SJSA1 (cell line): ENCODE results near the gene GRM1. TPM values are rescaled to one million over a fixed set of nuclear protein-coding genes. Genes with fewer than 3 reads are reported as not detected.
"Not testable (repeated sequence)": the region's sequence is repeated elsewhere in the genome, so short reads cannot be mapped to it uniquely, and the experiment has no call there.

Experiments used
- DNase-seq, 2 experiments: peaks; one replicate each; pipeline ENCODE4 v3.0.0-alpha.2; 2015 to 2020; ENCODE audit warnings: low spot score in 2 of 2, low read depth in 1 of 2
- H3K27ac ChIP-seq: fragments of 250-450 bp; sonication (Bioruptor Pico); 2 replicates; pipeline ENCODE4 v1.5.1; 2020; ENCODE audit warnings: mild to moderate bottlenecking, moderate library complexity
- H3K27me3 ChIP-seq: fragments of 250-450 bp; sonication (Bioruptor Pico); replicated peaks from 2 replicates; pipeline ENCODE4 v1.5.1; 2020; ENCODE audit warnings: mild to moderate bottlenecking, moderate library complexity
- H3K36me3 ChIP-seq: fragments of 250-450 bp; sonication (Bioruptor Pico); 2 replicates; pipeline ENCODE4 v1.5.1; 2020; ENCODE audit warnings: mild to moderate bottlenecking
- H3K4me1 ChIP-seq: fragments of 250-450 bp; sonication (Bioruptor Pico); replicated peaks from 2 replicates; pipeline ENCODE4 v1.6.1; 2021; ENCODE audit warnings: mild to moderate bottlenecking
- H3K4me3 ChIP-seq: fragments of 250-450 bp; sonication (Bioruptor Pico); 2 replicates; pipeline ENCODE4 v1.5.1; 2020; ENCODE audit warnings: mild to moderate bottlenecking
- H3K9me3 ChIP-seq: fragments of 250-450 bp; sonication (Bioruptor Pico); replicated peaks from 2 replicates; pipeline ENCODE4 v1.5.1; 2020; ENCODE audit warnings: mild to moderate bottlenecking
- total RNA-seq: library from RNA; depleted of rRNA; stranded (reverse); fragments of >200 nt; shearing (Covaris generic); gene quantifications from 2 replicates; pipeline ENCODE4 v1.2.3, GENCODE V29; 2014

Gene GRM1
- total RNA-seq, 1 experiment from 2014 or later, result not detected

DNA sequence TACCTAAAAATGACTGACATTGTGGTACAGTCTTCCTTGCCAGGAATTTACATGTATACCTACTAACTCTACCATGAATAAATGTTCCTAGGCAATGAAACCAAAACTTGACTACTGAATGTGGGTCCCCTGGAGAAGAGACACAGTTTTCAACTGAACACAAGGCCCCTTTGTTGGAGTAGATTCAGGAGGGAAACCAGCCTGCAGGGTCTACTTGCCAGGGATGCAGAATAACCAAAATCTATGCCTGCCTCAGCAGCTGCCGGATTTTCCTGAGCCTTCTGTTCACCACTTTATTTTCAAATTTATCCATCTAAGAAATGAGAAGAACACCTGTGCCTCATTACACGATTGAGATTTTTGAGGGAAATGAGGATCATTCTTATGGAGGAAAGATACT lies 211.9 kb downstream of the GRM1 start:
- no peaks in the 10 kb centered on the region for H3K4me1 ChIP-seq
- no peak for DNase-seq
- no peak overlapping the region for H3K27ac ChIP-seq
- H3K27me3 ChIP-seq, result no peaks in the 10 kb centered on the region
- no peaks in the 10 kb centered on the region for H3K9me3 ChIP-seq
- H3K36me3 ChIP-seq, result no peaks in the 10 kb centered on the region
- H3K4me3 ChIP-seq, result no peak overlapping the region

DNA sequence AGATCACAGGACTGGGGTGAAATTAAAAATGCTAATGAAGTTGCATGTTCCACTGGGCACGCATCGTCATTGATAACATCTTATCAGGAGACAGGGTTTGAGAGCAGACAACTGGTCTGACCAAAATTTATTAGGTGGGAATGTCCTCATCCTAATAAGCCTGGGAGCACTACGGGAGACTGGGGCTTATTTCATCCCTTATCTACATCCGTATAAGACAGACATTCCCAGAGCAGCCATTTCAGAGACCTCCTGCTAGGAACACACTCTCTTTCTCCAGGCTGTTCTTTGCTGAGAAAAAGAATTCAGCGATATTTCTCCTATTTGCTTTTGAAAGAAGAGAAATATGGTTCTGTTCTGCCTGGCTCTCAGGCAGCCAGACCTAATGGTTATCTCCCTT lies 214.8 kb downstream of the GRM1 start:
- H3K9me3 ChIP-seq, result not testable (repeated sequence)

DNA sequence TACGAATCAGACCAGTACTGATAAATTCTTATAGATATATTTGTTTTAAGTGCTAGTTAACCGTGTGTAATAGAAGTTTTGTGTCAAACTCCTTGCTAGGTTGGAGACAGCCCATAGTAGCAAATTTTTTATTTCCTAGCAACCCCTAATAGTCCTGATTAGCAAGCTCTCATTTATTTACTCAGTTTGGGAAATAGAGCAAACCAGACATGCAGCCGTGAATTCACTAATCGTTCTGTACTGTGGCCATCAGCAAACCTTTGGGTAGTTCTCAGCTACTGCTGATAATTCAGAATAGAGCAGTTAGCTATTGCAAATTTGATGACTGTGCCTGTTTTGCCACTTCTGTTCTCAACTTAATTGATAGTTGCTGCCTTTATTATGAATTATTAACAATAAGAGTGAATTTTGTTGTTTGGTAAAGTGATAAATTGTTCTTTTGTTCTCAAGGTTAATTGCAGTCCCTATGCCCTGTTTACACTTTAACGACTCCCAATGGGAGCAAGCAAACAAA lies 215.8 kb downstream of the GRM1 start:
- DNase-seq, result no peak
- Histone ChIP-seq H3K4me3 (no peak overlapping the region), H3K36me3 (no peaks in the 10 kb centered on the region)

More for the DNA sequence above, 214.8 kb downstream of the GRM1 start:
- H3K27ac ChIP-seq, DNase-seq, H3K4me1 ChIP-seq, H3K4me3 ChIP-seq, H3K27me3 ChIP-seq, H3K36me3 ChIP-seq: not testable (repeated sequence)

DNA sequence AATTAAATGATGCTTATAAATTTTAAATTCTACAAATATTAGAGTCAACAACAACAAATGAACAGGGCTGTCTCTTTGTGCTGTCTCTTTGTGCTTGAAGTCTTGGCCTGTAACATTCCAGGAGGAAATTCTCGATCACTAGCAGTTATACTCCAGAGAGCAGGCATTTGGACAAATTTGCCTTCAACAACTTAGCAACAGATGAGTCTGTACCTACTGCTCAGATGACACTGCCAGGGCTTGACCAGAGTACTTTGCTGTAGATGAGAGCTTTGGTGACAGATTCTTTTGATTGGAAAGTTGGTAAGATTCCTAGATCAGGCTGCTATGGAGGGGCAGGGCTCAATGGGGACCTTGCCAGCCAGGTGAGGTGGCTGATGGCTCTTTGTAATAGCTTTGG lies 217.2 kb downstream of the GRM1 start:
- H3K27ac ChIP-seq, result no peak overlapping the region
- no peaks in the 10 kb centered on the region for H3K27me3 ChIP-seq
- H3K4me1 ChIP-seq, result no peaks in the 10 kb centered on the region
- H3K36me3 ChIP-seq, result no peaks in the 10 kb centered on the region
- H3K9me3 ChIP-seq, result no peaks in the 10 kb centered on the region
- no peak overlapping the region for H3K4me3 ChIP-seq
- no peak for DNase-seq

More for the DNA sequence above, 215.8 kb downstream of the GRM1 start:
- no peak overlapping the region for H3K27ac ChIP-seq
- H3K27me3 ChIP-seq, result no peaks in the 10 kb centered on the region
- no peaks in the 10 kb centered on the region for H3K9me3 ChIP-seq
- no peaks in the 10 kb centered on the region for H3K4me1 ChIP-seq

DNA sequence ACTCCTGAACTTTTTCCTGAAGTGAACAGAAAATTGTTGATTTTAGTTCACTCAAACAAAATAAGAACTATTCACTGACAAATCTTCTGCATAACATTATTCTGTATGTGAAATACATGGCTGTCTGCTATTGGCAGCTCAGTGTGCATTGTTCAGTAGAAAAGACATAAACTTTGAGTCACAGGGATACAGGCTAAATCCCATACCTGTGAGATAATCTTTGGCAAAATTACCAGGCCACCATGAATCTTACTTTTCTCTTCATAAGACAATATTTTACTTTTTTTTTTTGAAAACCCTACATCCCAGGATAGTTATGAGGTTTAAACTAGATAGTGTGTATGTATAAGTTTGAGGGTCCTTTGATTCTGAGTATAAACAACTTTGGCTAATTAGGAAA lies 224.8 kb downstream of the GRM1 start:
- no peak overlapping the region for H3K4me3 ChIP-seq
- no peak for DNase-seq

DNA sequence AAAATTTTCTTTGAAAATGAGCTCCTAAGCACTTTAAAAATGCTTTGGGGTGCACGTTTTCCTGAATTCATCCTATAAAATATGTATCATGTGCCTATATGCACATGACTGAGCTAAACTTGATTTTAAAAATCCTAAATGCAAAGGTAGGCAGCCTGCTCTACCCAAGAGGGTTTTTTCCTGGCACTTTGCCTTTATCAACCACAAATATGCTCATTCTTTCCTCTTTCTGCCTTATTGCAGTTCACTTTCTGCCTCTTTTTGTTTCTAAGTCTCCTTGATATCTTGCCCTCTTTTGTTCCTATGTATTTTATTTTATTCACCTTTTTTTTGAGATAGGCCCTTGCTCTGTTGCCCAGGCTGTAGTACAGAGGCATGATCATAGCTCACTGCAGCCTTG lies 229.3 kb downstream of the GRM1 start:
- H3K27ac ChIP-seq, result no peak overlapping the region
- no peaks in the 10 kb centered on the region for H3K27me3 ChIP-seq
- H3K36me3 ChIP-seq, result no peaks in the 10 kb centered on the region
- H3K9me3 ChIP-seq, result no peaks in the 10 kb centered on the region
- H3K4me1 ChIP-seq, result no peaks in the 10 kb centered on the region
- DNase-seq, result no peak
- H3K4me3 ChIP-seq, result no peak overlapping the region

More for the DNA sequence above, 224.8 kb downstream of the GRM1 start:
- Histone ChIP-seq H3K36me3 (no peaks in the 10 kb centered on the region), H3K27ac (no peak overlapping the region), H3K4me1 (no peaks in the 10 kb centered on the region), H3K9me3 (no peaks in the 10 kb centered on the region), H3K27me3 (no peaks in the 10 kb centered on the region)

DNA sequence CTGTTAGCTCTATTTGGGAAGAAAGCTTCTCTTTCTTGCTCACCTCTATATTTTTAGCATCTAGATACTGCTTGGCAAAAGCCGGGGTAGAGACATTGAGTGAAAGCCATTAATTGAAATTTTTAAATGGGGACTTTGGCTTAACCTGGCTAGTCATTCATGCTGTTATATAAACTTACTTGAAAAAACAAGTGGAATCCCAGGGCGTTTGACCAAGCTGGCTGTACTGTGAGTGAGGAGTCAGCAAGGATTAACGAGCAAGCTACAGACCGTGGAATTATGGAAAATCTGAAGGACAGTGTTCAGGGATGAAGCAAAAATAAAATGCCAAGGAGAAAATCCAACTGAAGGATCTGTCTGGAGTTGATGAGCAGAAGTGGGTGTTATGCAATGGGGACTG lies 232.0 kb downstream of the GRM1 start:
- Histone ChIP-seq H3K9me3 (no peaks in the 10 kb centered on the region), H3K27me3 (no peaks in the 10 kb centered on the region), H3K4me3 (no peak overlapping the region), H3K27ac (no peak overlapping the region), H3K4me1 (no peaks in the 10 kb centered on the region), H3K36me3 (no peaks in the 10 kb centered on the region)
- DNase-seq, result no peak

DNA sequence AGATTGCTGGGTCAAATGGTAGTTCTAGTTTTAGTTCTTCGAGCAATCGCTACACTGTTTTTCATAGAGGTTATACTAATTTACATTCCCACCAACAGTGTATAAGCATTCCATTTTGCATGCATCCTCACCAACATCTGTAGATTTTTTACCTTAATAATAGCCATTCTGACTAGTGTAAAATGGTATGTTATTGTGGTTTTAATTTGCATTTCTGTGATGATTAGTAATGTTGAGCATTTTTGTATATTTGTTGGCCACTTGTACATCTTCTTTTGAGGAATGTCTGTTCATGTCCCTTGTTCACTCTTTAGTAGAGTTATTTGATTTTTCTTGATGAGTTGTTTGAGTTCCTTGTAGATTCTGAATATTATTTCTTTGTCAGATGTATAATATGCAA lies 236.2 kb downstream of the GRM1 start:
- Histone ChIP-seq H3K4me3 (no peak overlapping the region), H3K27me3 (no peaks in the 10 kb centered on the region), H3K27ac (no peak overlapping the region), H3K9me3 (no peaks in the 10 kb centered on the region), H3K36me3 (no peaks in the 10 kb centered on the region), H3K4me1 (no peaks in the 10 kb centered on the region)
- no peak for DNase-seq

DNA sequence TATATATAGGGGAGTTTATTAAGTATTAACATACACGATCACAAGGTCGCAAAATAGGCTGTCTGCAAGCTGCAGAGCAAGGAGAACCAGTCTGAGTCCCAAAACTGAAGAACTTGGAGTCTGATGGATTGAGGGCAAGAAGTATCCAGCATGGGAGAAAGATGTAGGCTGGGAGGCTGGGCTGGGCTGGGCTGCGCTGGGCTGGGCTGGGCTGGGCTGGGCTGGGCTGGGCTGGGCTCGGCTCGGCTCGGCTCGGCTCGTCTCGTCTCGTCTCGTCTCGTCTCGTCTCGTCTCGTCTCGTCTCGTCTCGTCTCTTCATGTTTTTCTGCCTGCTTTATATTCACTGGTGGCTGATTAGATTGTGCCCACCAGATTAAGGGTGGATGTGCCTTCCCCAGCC lies 238.6 kb downstream of the GRM1 start:
- no peaks in the 10 kb centered on the region for H3K27me3 ChIP-seq
- no peaks in the 10 kb centered on the region for H3K9me3 ChIP-seq
- DNase-seq, result no peak
- H3K27ac ChIP-seq, result no peak overlapping the region
- no peaks in the 10 kb centered on the region for H3K4me1 ChIP-seq
- no peak overlapping the region for H3K4me3 ChIP-seq
- H3K36me3 ChIP-seq, result no peaks in the 10 kb centered on the region

DNA sequence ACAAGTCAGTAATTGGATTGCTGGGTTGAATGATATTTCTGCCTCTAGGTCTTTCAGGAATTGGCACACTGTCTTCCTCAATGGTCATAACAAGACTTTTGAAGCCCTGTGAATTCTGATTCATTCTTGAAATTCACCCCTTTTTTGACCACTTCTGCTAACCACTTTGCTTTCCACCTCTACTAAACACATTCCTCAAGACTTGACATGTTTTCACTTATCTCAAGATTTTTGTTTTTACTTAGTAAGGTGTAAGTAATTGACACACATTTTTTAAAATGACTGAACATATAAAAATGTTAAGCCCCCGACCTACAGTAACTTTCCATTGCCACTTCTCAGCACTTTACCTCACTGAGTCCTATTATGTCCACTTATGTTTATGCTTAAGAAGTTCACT lies 239.1 kb downstream of the GRM1 start:
- H3K4me1 ChIP-seq, result no peaks in the 10 kb centered on the region
- H3K27me3 ChIP-seq, result no peaks in the 10 kb centered on the region
- H3K27ac ChIP-seq, result no peak overlapping the region
- no peaks in the 10 kb centered on the region for H3K36me3 ChIP-seq
- H3K4me3 ChIP-seq, result no peak overlapping the region
- no peak for DNase-seq
- H3K9me3 ChIP-seq, result no peaks in the 10 kb centered on the region

DNA sequence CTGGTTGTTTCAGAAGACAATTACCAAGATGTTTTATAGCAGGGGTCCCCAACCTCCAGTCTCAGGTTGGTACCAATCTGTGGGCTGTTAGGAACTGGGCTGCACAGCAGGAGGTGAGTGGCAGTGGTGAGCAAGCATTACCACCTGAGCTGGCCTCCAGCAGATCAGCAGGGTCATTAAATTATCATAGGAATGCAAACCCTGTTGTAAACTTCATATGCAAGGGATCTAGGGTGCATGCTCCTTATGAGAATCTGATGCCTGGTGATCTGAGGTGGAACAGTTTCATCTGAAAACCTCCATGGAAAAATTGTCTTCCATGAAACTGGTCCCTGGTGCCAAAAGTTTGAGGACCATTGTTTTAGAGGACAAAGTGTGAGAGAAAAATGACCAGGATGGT lies 240.6 kb downstream of the GRM1 start:
- Histone ChIP-seq H3K27me3 (no peaks in the 10 kb centered on the region), H3K9me3 (no peaks in the 10 kb centered on the region), H3K4me3 (no peak overlapping the region), H3K4me1 (no peaks in the 10 kb centered on the region), H3K36me3 (no peaks in the 10 kb centered on the region), H3K27ac (no peak overlapping the region)
- DNase-seq, result no peak

DNA sequence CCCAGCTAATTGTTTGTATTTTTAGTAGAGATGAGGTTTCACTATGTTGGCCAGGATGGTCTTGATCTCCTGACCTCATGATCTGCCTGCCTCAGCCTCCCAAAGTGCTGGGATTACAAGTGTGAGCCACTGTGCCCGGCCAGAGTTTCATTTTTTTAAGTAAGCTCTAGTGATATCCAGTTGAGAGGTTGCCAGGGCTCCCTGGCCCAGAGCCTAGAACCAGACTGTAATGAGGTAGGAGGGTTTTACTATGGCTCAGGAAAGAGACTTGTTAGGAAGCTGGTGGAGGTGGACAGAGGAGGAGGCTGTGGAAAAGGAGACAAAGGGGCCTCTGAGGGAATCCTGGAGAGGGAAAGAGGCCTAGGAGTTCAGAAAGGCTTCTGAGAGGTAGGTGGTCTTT lies 242.3 kb downstream of the GRM1 start:
- DNase-seq, H3K36me3 ChIP-seq, H3K27ac ChIP-seq, H3K27me3 ChIP-seq, H3K9me3 ChIP-seq, H3K4me3 ChIP-seq, H3K4me1 ChIP-seq: not testable (repeated sequence)

DNA sequence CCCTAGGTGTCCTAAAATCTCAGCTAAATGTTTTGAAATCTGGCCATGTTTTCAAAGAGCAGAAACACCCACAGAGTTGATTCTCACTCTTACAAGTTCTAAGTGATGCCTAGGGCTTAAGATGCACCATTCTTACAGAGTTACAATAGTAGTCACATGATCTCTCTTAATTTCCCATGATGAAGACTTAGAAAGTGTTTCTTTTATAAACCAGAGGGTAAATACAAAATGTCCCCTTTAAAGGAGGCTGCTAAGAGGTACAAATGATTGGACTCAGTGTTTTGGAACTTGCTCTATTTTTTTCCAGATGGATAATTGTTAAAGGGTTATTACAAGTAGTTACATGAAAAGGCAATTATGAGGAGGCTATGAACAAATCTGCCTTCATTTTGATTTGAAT lies 244.6 kb downstream of the GRM1 start:
- Histone ChIP-seq H3K4me3 (no peak overlapping the region), H3K9me3 (no peaks in the 10 kb centered on the region), H3K36me3 (no peaks in the 10 kb centered on the region), H3K27ac (no peak overlapping the region), H3K4me1 (no peaks in the 10 kb centered on the region), H3K27me3 (no peaks in the 10 kb centered on the region)
- no peak for DNase-seq

DNA sequence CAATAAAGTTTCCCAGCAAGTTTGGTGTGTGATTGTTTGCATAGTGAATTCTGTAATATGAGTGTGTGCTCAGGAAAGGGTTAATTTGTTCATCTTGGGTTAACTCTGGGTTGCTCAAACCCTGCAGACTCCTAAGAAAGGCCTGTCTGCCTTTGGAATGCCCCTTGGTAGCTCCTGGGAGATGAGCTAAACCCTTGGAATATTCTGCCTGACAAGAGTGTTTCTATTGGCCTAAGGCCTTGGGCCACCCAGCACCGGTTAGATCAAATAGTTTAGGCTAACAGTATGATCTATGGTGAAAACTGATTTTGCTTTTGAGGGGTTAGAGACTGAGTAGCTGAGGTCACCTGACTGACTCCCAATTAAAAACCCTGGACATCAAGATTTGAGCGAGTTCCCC lies 248.3 kb downstream of the GRM1 start:
- Histone ChIP-seq H3K36me3 (no peaks in the 10 kb centered on the region), H3K4me3 (no peak overlapping the region), H3K4me1 (no peaks in the 10 kb centered on the region), H3K27me3 (0 out of 2 replicates have a peak, but pooled peaks cover 5% of the 10 kb centered on the region), H3K9me3 (no peaks in the 10 kb centered on the region), H3K27ac (no peak overlapping the region)
- DNase-seq, result no peak

DNA sequence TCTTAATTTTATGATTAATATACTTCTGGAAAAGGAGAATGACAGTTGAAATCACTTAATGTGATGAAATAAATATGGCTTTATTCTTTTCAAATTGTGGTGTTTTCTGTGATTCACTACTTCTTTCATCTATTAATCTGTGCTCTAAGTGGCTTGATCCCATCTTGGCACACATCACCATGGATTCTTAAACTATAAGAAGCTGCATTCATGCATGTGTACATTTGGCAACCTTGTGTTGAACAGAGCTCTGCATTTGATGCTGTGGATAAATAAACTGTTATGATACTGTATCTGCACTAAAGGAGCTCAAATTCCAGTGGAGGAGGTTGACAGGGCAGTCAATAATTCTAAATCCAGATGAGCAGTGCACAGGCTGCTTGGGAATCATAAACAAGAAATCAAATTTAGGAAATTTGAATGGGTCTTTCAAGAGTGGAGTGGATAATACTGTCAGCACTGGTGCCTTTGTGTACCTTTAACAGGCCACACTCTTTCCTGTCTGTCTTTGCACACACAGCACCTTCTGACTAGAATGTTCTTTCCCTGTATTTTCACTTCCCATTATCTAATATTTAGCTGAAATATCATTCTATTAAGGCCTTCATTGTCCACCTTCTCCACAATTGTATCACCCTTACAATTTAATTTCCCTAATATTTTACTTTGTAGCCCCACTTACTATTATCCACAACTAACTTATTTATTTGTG lies 252.9 kb downstream of the GRM1 start:
- no peak for DNase-seq
- no peak overlapping the region for H3K4me3 ChIP-seq
- no peaks in the 10 kb centered on the region for H3K9me3 ChIP-seq
- H3K27ac ChIP-seq, result no peak overlapping the region
- H3K36me3 ChIP-seq, result no peaks in the 10 kb centered on the region
- H3K4me1 ChIP-seq, result no peaks in the 10 kb centered on the region
- H3K27me3 ChIP-seq, result 0 out of 2 replicates have a peak, but pooled peaks cover 5% of the 10 kb centered on the region
